Stimulated activated CD4-positive, alpha-beta T cell treated with anti-CD3 and anti-CD28 coated beads, TNF-alpha, amount 100 ng/mL, for 1 hour (primary cell): ENCODE results near the gene TTC6.
"Not testable (repeated sequence)": the region's sequence is repeated elsewhere in the genome, so short reads cannot be mapped to it uniquely, and the experiment has no call there.

ENCODE experiments used
- DNase-seq, 3 donors: peaks; one replicate each; pipeline ENCODE4 v3.0.0-alpha.2; 2020; ENCODE audit warnings: low read depth in 3 of 3, low spot score in 1 of 3

The TTC6 gene, protein sequence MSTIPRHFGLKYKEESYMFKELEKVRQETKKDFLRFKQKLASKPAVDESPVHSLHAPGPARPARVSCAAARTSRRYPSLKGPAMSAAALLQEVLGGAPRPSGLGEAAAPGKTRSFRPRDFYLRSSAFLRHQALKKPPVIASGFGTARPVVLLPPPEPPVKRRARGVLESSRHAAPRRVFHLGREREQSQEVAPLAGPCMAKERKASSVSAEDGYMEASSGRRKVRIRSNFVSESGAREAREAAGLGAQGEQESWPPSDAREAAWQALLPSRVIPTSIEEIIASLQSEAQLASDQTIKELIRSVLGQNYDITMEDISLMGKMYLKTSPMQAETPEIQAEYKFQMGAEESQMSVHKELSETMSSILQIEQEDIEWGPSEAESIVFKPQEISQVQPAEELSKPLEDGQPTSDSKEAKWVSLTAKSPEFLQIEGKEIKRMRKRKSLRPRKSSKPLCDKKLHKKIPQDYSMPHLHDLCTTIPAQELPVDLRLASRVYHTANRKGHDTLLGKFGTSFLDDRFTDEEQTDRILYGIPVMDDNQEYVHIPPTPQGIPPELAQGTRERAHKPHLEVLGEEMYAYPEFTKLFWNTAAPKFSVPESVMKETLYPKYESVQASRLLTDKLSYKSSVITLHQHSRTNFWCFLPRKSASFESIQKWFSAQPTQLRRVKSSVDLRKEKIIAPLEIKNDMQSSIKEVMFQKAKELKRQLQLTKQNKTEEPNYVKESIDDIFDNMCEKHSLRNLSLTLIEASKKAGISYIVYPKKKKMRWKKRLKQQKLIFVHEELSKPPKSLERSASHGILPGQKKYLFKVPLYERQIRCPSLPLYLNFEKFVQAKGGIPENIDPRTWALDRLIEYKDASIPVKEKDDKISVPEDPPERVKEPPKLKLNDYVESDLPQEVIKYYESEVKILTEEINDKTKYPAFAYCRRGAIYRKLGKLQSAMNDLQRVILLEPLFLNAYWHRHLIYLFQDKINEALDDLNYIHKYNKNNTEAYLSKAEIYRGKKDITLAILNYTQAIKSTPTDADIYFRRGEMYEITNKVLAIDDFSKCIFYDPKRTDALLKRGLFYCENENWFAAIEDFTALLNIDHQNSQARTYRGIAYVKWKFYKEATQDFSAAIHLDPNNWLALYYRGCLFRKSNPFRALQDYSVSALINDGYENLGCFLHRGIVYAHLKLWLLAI (N-terminal part only)

DNA sequence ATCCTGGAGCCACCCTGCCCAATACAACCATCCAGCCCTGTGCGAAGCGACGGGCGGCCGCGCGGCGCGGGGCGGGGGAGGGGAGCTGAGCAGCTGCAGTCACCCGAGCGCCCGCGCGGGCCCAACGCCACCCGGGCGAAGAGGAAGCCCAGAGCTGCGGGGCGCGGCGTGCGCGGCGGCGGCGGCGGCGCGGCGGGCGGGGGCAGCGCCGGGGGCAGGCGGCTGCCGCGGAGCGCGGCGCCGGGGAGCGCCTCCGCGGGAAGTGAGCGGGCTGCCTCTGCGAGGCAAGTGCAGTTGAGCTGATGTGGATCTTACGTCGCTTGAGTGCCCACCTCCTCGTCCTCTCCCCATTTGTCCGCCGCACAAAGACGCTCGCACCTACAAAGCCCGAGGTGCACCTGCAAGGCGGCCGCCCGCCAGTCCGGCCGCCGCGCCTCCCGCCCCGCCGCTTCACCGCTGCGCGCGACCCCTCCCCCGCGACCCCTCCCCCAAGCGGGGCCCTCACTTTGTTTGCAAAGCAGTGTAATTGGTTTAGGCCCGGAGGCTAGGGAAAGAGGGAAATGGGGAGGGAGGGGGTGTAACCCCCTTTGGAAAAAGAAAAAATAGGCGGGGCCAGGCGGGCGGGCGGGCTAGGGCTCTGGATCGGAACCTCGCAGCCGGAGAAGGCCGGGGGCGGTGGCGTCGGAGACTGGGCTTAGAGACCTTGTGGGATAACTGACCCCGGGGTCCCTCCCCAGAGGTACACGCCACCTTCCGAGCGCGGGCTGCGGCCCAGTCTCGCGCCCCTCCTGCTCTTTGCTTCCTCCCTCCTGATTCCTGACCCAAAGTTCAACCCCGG, at the start of gene TTC6, which contains the start of gene FOXA1:
TSS of gene TTC6 (plus strand) at position 659 of the 838 bp plus-strand sequence. CDS start 26,436 bp downstream, outside the sequence.
TSS of gene FOXA1 (minus strand) at position 279 of the 838 bp plus-strand sequence. CDS start at position 2, 277 bp downstream.
- no peak for DNase-seq

DNA sequence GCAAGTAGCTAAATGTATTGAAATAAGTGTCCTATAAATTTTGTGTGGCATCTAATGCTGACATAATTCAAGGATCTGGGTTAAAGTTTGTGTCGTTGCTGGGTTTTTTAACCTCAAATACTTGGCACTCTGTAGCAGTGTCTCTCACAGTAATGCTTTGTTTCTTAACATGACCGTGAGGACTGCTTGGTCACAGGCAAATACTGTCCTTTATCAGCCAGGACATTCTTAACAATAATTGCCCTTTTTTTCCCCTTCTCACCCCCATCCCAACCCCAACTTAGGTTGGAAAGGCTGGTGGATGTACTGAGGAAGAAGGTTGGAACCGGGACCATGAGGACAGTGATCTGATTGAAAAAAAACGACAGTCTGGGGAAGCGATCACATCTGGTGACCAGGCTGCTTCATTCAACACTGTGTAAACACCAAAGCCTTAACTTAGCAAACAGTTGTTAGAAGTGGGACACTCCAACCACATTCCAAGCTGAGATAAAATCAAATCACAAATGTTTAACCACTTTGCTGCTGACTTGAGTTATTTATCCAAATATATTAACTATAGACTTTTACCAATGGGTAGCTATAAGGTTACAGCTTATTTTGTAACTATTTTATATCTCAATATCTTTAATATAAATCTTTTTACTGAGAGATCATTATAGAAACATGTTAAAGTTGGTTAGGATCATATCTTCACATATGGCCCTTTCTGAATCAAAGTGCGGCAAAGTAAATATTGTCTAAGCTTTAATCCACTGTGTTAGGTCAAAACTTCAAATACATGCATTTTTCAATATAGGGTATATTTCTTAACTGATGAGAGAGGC, 48.6 kb upstream of the TTC6 start:
- DNase-seq: no peak

DNA sequence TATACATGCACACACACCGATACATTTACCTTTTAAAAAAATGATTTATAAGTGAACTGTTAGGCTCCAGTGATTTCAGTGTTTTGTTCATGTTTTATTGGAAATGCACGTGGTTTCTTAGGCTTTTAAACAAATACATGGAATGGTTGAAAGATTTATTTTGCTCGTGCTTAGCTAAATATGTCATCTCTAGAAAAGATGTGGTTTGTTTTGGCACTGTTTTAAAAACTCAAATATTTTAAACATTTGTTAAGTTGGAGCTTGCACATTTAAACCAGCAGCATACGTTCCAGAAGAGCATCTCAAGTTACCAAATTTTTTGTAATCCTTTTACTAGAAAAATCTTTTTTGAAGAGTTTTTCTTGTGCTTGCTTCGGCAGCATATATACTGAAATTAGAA, 44.9 kb upstream of the TTC6 start:
- no peak for DNase-seq

DNA sequence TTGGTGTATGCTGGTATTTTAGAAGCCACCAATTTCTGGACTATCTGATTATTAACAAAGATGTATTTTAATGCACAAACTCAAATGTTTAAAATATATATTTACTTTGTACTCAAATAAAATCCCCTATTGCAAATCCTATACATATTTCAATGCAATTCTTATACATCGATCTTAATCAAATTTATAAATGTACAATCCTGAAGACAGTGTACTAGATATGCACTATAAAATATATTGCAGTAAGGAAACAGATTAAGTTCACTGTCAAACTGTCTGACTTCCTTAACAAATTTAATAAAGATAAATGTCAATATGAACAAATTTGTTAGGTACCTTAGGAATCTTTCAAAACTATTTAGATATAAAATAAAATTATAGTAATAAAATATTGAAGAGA, 44.3 kb upstream of the TTC6 start:
- DNase-seq: no peak

DNA sequence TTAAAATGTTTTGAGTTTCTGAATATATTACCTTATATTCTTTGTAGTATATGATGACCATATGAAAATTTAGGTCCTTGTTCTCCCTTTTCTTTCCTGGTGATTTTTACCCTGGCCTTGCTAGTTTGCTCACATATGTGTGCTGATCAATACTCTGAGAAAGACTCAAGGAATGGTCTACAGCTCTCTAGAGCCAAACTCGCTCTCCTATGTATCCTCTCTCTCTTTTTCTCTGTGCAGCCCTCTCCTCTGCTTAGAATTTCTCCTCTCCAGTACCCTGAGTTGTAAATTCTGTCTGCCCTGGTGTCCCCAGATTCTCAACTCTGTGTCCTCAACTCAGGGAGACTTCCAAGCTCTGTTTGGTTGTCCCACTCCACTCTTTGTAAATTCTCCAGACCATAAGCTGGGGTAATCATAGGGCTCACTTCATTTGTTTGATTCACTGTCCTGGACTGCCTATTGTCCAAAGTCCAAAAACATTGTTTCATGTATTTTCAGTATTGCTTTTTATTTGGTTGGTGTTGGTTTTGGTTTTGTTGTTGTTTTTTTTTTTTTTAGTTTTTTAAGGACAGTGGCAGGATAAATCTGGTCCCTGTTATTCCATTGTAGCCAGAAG, 41.4 kb upstream of the TTC6 start:
- no peak for DNase-seq

DNA sequence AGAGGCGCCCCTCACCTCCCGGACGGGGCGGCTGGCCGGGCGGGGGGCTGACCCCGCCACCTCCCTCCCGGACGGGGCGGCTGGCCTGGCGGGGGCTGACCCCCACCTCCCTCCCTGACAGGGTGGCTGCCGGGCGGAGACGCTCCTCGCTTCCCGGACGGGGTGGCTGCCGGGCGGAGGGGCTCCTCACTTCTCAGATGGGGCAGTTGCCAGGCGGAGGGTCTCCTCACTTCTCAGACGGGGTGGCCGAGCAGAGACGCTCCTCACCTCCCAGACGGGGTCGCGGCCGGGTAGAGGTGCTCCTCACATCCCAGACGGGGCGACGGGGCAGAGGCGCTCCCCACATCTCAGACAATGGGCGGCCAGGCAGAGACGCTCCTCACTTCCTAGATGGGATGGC, 39.8 kb upstream of the TTC6 start:
- DNase-seq: not testable (repeated sequence)

DNA sequence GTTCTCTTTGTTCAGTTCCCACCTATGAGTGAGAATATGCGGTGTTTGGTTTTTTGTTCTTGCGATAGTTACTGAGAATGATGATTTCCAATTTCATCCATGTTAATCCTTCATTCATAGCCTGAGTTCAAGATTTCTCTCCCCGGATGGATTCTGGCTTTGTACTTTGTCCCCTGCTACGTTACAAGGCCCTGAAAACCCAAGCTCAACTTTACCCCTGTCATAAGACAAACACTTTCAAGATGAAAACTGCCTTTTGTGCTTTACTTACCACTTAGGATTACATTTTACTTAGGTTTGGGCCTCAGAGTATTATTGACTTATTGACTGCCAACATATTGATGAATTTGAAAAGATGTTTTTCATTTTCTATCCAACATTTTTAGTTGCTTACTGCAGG, 36.7 kb upstream of the TTC6 start:
- DNase-seq: no peak

DNA sequence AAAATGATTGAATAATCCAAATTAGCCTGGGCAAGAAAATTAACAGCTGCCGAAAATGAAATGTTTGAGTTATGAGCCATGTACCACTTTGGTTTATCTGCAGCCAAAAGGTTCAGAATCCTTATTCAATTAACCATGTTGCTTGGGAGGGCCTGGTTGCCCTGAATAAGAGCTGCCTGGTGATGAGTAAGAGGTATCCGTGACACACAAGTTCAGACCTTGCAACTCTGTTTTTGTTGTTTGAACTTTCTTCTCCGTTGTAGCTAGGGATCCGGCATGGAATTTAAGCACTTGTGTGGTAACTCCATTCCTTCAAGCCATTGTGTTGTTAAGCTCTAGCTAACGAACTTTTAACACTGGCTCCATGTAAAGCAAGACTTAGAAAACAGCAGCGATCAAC, 36.0 kb upstream of the TTC6 start:
- DNase-seq: no peak

DNA sequence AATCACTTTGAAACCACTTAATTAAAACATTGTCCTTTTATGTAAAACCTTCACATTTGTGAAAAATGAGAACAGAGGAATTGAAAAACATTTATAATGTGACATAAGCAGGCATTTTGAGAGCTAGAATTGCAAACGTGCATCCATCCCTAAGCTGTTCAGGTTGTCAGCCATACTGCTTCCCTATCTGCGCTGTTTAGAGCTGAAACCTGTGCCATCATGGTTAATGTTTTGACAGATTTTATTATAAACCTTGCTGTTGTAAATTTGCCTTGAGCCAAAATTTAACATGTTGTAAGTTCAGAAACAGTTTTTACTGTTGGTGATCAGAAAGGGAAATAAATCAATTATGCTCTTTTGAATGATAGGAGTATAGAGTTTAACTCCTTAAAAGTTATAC, 32.2 kb upstream of the TTC6 start:
- no peak for DNase-seq

DNA sequence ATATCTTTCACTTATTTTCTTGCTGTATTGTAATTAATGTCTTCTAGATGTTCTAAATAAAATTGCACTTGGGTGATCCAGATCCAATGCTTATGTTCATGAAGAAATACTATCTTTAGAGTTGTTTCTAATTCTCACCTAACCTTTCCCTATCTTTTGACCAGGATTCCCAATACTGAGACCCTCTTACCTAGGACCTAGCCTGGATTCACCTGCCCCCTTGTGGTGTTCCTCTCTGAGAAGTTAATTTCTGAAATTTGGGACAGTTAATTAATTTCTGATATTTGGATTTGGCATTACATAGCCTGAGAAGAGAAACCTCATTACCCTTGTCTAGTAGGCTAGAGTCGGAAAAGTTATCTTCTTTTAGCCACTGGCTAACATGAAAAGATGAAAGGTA, 29.9 kb upstream of the TTC6 start:
- DNase-seq: no peak

DNA sequence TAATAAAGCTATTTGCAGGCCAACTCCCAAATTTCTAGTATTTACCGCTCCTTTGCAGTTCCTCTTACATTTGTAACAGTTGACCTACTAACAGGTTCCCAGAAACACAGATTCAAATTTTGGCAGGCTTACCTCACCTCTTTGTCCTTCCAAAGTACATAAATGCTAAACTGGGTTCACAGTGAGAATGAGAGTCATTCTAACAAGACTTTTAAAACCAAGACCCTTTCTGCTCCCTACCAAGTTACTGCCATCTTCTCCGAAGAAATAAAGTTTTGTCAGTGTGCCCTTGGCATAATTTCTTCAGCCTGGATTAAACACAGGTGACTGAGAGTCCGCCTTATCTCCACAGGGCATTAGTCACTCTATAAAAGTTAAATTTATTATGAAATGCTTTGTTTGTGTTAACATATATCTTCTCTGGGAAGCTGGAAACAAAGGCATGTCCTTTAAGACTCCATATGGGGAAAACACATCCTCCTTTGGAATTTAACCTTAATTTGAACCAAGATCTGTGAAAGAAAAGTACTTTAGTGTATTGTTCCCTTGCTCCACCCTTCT, 28.5 kb upstream of the TTC6 start:
- DNase-seq: no peak

DNA sequence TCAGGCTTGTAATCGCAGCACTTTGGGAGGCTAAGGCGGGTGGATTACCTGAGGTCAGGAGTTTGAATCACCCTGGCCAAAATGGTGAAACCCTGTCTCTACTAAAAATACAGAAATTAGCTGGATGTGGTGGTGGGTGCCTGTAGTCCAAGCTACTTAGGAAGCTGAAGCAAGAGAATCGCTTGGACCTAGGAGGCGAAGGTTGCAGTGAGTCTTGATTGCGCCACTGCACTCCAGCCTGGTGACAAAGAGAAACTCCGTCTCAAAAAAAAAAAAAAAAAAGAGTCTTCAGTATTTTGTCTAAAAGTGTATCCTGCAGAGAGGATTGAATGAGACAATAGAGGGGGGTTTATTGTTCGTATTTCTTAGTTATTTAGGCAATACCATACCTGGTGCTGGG, 25.7 kb upstream of the TTC6 start:
- DNase-seq: no peak

DNA sequence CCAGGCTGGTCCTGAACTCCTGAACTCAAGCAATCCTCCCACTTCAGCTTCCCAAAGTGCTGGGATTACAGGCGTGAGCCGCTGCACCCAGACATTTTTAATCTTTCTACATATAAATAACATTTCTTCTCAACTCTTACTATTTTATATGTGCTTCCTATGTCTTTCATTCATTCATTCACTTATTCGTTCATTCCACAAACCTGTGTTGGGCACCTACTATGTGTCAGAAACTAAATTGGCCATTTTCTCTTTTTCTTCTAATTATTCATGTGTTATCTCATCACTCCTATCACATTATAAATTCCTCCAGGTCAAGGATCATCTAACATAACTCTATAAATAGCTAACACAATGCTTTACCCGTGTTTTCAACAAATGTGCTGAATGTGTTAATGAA, 24.0 kb upstream of the TTC6 start:
- no peak for DNase-seq

DNA sequence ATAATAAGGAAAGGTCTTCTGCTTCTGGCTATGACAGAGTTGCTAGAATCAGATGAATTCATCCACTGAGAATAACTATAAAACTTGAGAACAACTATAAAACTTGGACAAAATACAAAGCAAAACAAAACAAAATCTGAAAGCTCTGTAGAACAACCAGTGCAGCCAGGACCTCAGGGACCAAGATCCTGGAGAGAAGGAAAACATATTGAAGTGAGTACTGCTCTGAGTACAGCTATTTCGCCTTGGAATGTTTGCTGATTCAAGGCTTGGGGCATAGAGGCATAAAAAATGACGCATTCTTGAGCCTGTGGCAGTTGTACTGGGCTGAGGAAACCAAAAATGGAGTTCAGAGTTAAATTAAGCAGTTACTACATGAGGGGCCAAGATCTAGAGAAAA, 22.1 kb upstream of the TTC6 start:
- no peak for DNase-seq

DNA sequence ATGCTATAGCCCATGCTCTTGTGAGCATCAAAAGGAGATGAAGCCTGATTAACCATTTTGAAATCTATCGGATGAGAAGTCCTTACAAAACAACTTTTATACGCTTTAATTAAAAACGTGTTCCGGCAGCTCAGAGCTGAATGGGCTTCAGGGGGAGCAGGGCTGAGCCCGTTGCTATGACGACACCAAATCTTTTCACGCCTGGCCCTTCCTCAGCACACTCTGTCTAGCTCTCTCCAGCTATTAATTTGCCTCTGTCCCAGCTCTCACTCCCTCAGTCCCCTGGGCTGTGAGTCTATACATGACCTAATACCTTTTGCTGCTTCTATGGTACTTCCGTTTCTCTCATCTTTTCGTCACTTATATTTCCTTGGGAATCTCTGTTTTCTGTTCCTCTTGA, 16.2 kb upstream of the TTC6 start:
- no peak for DNase-seq

DNA sequence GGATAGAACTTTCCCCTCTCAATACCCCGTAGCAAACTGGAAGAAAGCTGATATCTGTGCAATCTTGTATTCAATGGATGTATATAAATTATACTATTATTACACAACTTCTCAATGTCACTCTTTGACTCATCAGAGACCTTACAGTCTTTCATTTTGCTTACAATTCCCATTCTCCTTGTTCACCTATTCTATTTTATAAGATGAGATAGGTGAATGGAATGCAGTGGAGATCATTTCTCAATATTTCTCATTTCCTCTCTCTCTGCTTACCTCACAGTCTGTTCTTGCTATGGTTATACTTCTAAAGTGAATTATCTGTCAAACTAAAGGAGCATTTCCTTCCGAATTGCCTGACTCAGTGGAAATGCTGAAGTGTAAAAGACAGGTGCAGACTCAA, 15.3 kb upstream of the TTC6 start:
- no peak for DNase-seq

DNA sequence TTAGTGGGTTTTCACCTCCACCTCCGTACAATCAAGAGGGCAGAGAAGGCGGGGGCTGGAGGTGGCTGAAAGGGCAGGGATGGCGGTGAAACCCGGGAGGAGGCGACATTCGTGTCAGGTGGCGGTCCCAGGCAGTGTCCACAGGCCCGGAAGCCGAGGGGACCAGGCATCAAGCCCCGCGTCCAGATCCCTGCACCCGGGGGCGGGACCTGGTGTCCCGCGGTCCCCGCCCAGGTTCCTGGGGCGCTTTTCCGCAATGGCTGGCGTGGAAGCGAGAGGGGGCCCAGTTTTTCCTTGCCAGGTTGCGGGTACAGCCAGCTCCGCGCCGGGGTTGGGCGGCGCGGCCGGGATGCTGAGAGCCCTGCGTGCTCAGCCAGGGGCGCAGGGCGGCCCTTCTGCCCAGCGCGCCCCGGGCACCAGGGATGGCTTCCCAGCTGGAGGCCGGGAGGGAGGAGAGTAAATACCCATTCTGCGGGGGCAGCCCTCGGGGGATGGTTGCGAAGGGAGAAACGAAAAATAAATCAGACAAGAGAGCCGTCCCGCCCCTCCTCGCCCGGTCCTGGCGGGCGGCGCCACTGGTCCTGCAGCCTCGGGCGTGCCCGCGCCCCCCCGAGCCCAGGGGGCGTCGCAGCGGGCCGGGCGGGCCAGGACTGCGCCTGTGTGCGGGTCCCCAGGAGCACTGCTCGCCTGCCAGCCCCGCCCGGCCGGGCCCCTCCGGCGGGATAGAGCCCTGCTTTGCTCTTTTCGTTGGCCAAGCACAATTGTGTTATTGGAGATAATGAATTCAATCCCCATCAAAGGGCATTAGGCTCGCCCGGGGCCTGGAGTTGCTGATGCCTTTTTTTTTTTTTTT, 11.8 kb upstream of the TTC6 start:
- no peak for DNase-seq
